Measurements from ENCODE around the gene TDRD9. TPM values are rescaled to one million over a fixed set of nuclear protein-coding genes. Genes with fewer than 3 reads are reported as not detected.

Gene TDRD9
- polyA plus RNA-seq, 1 experiment = 2.2 TPM

- Histone ChIP-seq H3K36me3 (ENCODE audit: control insufficient read depth, insufficient read depth, low read length) (no peaks in the 10 kb centered on the region), H3K4me3 (ENCODE audit: low read depth, low read length) (no peak overlapping the region), H3K27me3 (ENCODE audit: control insufficient read depth, insufficient read depth, low read length) (no peaks in the 10 kb centered on the region)
- TF ChIP-seq, protein P1, sequence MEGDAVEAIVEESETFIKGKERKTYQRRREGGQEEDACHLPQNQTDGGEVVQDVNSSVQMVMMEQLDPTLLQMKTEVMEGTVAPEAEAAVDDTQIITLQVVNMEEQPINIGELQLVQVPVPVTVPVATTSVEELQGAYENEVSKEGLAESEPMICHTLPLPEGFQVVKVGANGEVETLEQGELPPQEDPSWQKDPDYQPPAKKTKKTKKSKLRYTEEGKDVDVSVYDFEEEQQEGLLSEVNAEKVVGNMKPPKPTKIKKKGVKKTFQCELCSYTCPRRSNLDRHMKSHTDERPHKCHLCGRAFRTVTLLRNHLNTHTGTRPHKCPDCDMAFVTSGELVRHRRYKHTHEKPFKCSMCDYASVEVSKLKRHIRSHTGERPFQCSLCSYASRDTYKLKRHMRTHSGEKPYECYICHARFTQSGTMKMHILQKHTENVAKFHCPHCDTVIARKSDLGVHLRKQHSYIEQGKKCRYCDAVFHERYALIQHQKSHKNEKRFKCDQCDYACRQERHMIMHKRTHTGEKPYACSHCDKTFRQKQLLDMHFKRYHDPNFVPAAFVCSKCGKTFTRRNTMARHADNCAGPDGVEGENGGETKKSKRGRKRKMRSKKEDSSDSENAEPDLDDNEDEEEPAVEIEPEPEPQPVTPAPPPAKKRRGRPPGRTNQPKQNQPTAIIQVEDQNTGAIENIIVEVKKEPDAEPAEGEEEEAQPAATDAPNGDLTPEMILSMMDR (IDR thresholded peaks at IDR 0.05; ENCODE audit: insufficient read depth, low read depth, low read length) = no peak
- no peak for DNase-seq (ENCODE audit: low read depth)
- CTCF ChIA-PET = no interaction called here
- POLR2A ChIA-PET = no interaction called here
These were observed 20.2 kb downstream of the TDRD9 start for GRCh38 chr14:103948442-103948841.

DNA sequence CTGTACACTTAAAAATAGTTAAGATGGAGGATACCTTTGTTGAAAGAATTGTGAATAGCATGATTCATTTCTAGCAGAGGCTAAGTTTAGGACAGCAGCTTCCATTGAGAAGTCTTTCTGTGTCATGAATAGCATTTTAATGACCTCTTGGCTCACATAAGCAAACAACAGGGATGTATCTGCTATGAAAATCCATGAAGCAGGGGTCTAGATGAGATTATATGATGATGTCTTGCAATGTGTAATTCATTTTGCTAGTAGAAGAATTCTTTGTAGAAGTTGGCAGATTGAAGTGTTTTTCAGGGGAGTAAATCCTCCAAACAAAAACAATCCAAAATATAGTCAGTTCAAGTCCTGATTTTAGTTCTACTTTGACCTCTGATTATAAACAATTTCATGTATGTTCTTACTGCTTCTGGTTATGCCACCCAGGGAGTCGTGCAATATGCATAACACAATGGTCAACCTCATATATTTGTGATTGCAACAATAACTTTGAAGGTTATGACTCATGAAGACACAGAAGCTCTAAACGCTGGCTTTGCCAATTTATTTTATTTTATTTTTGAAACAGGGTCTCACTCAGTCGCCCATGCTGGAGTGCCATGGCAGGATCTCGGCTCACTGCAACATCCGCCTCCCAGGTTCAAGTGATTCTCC lies 21.0 kb downstream of the TDRD9 start:
- H3K4me3 ChIP-seq (ENCODE audit: low read depth, low read length) = no peak overlapping the region
- ChIA-PET POLR2A (no interaction called here), CTCF (no interaction called here)
- H3K27me3 ChIP-seq (ENCODE audit: control insufficient read depth, insufficient read depth, low read length) = no peaks in the 10 kb centered on the region
- TF ChIP-seq, protein P1 (IDR thresholded peaks at IDR 0.05; ENCODE audit: insufficient read depth, low read depth, low read length) = no peak
- H3K36me3 ChIP-seq (ENCODE audit: control insufficient read depth, insufficient read depth, low read length) = no peaks in the 10 kb centered on the region
- DNase-seq (ENCODE audit: low read depth) = no peak

DNA sequence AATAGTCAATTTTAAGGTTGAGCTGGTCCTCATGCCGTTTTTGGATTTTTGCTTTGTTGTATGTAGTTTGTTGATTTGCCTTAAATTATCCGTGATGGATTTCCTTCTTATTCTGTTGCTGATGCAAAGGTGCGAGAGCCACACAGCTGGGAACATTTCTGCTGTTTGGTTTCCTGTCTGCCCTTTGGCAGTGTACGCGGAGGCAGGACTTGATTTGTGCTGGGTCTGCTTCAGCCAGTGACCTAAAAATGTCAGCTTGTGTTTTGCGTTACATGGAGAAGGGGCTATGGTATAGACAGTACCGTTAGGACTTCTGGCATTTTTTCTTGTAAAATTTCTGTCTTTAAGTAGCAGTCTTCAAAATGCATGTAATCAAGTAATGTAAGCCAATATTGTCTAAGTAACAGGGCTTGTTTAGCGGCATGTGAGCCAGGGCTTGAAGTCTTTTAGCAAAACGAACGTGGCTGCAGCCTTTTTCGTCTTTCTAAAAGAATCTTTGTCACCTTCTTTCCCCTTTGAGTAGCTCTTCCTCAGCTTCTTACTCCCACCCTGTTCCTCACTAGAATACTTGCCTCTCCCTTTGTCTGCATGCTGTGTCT lies 32.3 kb downstream of the TDRD9 start:
- no peak for DNase-seq (ENCODE audit: low read depth)
- TF ChIP-seq, protein P1 (IDR thresholded peaks at IDR 0.05; ENCODE audit: insufficient read depth, low read depth, low read length) = no peak
- no peak overlapping the region for H3K4me3 ChIP-seq (ENCODE audit: low read depth, low read length)
- H3K27me3 ChIP-seq (ENCODE audit: control insufficient read depth, insufficient read depth, low read length) = 0 out of 2 replicates have a peak, but pooled peaks cover 1% of the 10 kb centered on the region
- H3K36me3 ChIP-seq (ENCODE audit: control insufficient read depth, insufficient read depth, low read length) = no peaks in the 10 kb centered on the region
- CTCF ChIA-PET = interaction anchor here (0.6 kb wide), 1 partner anchor 9 kb away, joined by 4 read pairs; no protein-coding TSS in a partner anchor
- POLR2A ChIA-PET = no interaction called here

- ChIA-PET POLR2A (no interaction called here), CTCF (no interaction called here)
- Histone ChIP-seq H3K36me3 (ENCODE audit: control insufficient read depth, insufficient read depth, low read length) (no peaks in the 10 kb centered on the region), H3K27me3 (ENCODE audit: control insufficient read depth, insufficient read depth, low read length) (0 out of 2 replicates have a peak, but pooled peaks cover 1% of the 10 kb centered on the region), H3K4me3 (ENCODE audit: low read depth, low read length) (no peak overlapping the region)
- TF ChIP-seq, protein P1 (IDR thresholded peaks at IDR 0.05; ENCODE audit: insufficient read depth, low read depth, low read length) = no peak
- DNase-seq (ENCODE audit: low read depth) = no peak
These were observed 33.8 kb downstream of the TDRD9 start for GRCh38 chr14:103961928-103962578.

- CTCF ChIA-PET = no interaction called here
- no peak overlapping the region for H3K4me3 ChIP-seq (ENCODE audit: low read depth, low read length)
- DNase-seq (ENCODE audit: low read depth) = no peak
- TF ChIP-seq, protein P1 (IDR thresholded peaks at IDR 0.05; ENCODE audit: insufficient read depth, low read depth, low read length) = no peak
- no peaks in the 10 kb centered on the region for H3K36me3 ChIP-seq (ENCODE audit: control insufficient read depth, insufficient read depth, low read length)
- no peaks in the 10 kb centered on the region for H3K27me3 ChIP-seq (ENCODE audit: control insufficient read depth, insufficient read depth, low read length)
- POLR2A ChIA-PET = no interaction called here
These were observed 38.4 kb downstream of the TDRD9 start for GRCh38 chr14:103966631-103967030.
